GM23338 (cell line): ENCODE results near the gene TNS3. TPM values are rescaled to one million over a fixed set of nuclear protein-coding genes. Genes with fewer than 3 reads are reported as not detected.

ENCODE experiments used
- ATAC-seq: fragments of 200-7000 bp; cut with Tn5 transposase; 3 replicates; pipeline ENCODE4 v1.9.1; 2020
- DNase-seq: peaks from one replicate; pipeline ENCODE4 v3.0.0-alpha.2; 2015; ENCODE audit warnings: low spot score
- H2AFZ ChIP-seq: fragments of 200-600 bp; sonication (generic); 2 replicates; pipeline ENCODE4 v1.8.0; 2016; ENCODE audit warnings: antibody characterized with exemption, mild to moderate bottlenecking, moderate library complexity
- H3F3A ChIP-seq: fragments of 200-600 bp; sonication (generic); replicated peaks from 2 replicates; pipeline ENCODE4 v1.8.0; 2017; ENCODE audit warnings: antibody characterized with exemption, mixed run types, low read depth
- H3K27ac ChIP-seq: fragments of 200-600 bp; sonication (generic); 2 replicates; pipeline ENCODE4 v1.6.1; 2016; ENCODE audit warnings: low read depth
- H3K27me3 ChIP-seq: fragments of 200-600 bp; sonication (generic); 2 replicates; pipeline ENCODE4 v1.8.0; 2016; ENCODE audit warnings: mild to moderate bottlenecking, mixed run types, moderate library complexity; ENCODE audit not compliant: insufficient read depth
- H3K36me3 ChIP-seq: fragments of 200-600 bp; sonication (generic); 2 replicates; pipeline ENCODE4 v1.8.0; 2016; ENCODE audit warnings: mild to moderate bottlenecking; ENCODE audit not compliant: insufficient read depth
- H3K4me1 ChIP-seq: fragments of 200-600 bp; sonication (generic); 2 replicates; pipeline ENCODE4 v1.8.0; 2016; ENCODE audit warnings: mild to moderate bottlenecking, moderate library complexity; ENCODE audit not compliant: insufficient read depth
- H3K4me2 ChIP-seq: fragments of 200-600 bp; sonication (generic); 2 replicates; pipeline ENCODE4 v1.7.1; 2017; ENCODE audit warnings: mixed run types
- H3K4me3 ChIP-seq: fragments of 200-600 bp; sonication (generic); 2 replicates; pipeline ENCODE4 v1.6.1; 2016; ENCODE audit warnings: mixed run types
- H3K79me2 ChIP-seq: fragments of 200-600 bp; sonication (generic); replicated peaks from 2 replicates; pipeline ENCODE4 v1.8.0; 2017; ENCODE audit warnings: mild to moderate bottlenecking; ENCODE audit not compliant: insufficient read depth
- H3K9me2 ChIP-seq: fragments of 200-600 bp; sonication (generic); 2 replicates; pipeline ENCODE4 v1.8.0; 2017; ENCODE audit not compliant: insufficient read depth
- H4K20me1 ChIP-seq: fragments of 200-600 bp; sonication (generic); replicated peaks from 2 replicates; pipeline ENCODE4 v1.8.0; 2017; ENCODE audit warnings: mild to moderate bottlenecking; ENCODE audit not compliant: insufficient read depth
- H3K27ac Mint-ChIP-seq: 2 replicates; pipeline ENCODE4 v1.8.0; 2020; ENCODE audit warnings: inconsistent platforms, mild to moderate bottlenecking, moderate library complexity, mixed read lengths
- H3K27me3 Mint-ChIP-seq: 3 replicates; pipeline ENCODE4 v1.8.0; 2022; ENCODE audit warnings: low read depth, mild to moderate bottlenecking, moderate library complexity, mixed read lengths, inconsistent platforms; ENCODE audit not compliant: insufficient read depth, poor library complexity
- H3K36me3 Mint-ChIP-seq: 3 replicates; pipeline ENCODE4 v1.8.0; 2021; ENCODE audit warnings: low read depth, mild to moderate bottlenecking, inconsistent platforms, moderate library complexity, mixed read lengths
- H3K4me1 Mint-ChIP-seq: 3 replicates; pipeline ENCODE4 v1.8.0; 2020; ENCODE audit warnings: mild to moderate bottlenecking, inconsistent platforms, mixed read lengths
- H3K4me3 Mint-ChIP-seq: 3 replicates; pipeline ENCODE4 v1.8.0; 2021; ENCODE audit warnings: moderate library complexity, mild to moderate bottlenecking, inconsistent platforms, mixed read lengths
- H3K9me3 Mint-ChIP-seq: 3 replicates; pipeline ENCODE4 v1.8.0; 2020; ENCODE audit warnings: moderate library complexity, mild to moderate bottlenecking, inconsistent platforms, mixed read lengths
- EZH2 ChIP-seq: fragments of 200-600 bp; sonication (generic); IDR thresholded peaks from one replicate; pipeline ENCODE4 v1.8.0; 2017; ENCODE audit warnings: antibody characterized with exemption, mild to moderate bottlenecking, low read depth; ENCODE audit not compliant: unreplicated experiment
- EZH2phosphoT487 ChIP-seq: fragments of 200-600 bp; sonication (generic); IDR thresholded peaks from one replicate; pipeline ENCODE4 v1.8.1; 2018; ENCODE audit warnings: antibody characterized with exemption; ENCODE audit not compliant: unreplicated experiment
- JUNB ChIP-seq: IDR thresholded peaks from one replicate; pipeline ENCODE4 v1.6.1; 2016; ENCODE audit warnings: antibody characterized with exemption; ENCODE audit not compliant: unreplicated experiment
- POLR2AphosphoS5 ChIP-seq: IDR thresholded peaks from 2 replicates; pipeline ENCODE4 v1.6.1; 2016; ENCODE audit warnings: antibody characterized with exemption, low read depth
- STAT1 ChIP-seq: IDR thresholded peaks from one replicate; pipeline ENCODE4 v1.6.1; 2016; ENCODE audit warnings: antibody characterized with exemption; ENCODE audit not compliant: unreplicated experiment
- polyA plus RNA-seq: library from polyadenylated mRNA; unstranded; fragments of >200 nt; fragmentation: Nextera tagmentation; extraction: Ambion mirVana; gene quantifications from 2 replicates; pipeline ENCODE4 v1.2.1, GENCODE V29; 2016
- total RNA-seq: library from RNA; depleted of rRNA; stranded (reverse); fragments of >200 nt; shearing (Covaris generic); gene quantifications from 2 replicates; pipeline ENCODE4 v1.2.3, GENCODE V29; 2014
- TF ChIP-seq, protein P1 (sequence below): fragments of 250-450 bp; sonication (Bioruptor Pico); IDR thresholded peaks from 2 replicates; pipeline ENCODE4 v1.5.0; 2020; ENCODE audit warnings: mild to moderate bottlenecking, moderate library complexity
- TF ChIP-seq, protein P2 (sequence below): IDR thresholded peaks from 2 replicates; pipeline ENCODE4 v1.6.1; 2016; ENCODE audit warnings: antibody characterized with exemption

TNS3 gene
- total and polyA plus RNA-seq, 2 experiments from 2014 or later = 6.2 to 28.7 TPM

DNA sequence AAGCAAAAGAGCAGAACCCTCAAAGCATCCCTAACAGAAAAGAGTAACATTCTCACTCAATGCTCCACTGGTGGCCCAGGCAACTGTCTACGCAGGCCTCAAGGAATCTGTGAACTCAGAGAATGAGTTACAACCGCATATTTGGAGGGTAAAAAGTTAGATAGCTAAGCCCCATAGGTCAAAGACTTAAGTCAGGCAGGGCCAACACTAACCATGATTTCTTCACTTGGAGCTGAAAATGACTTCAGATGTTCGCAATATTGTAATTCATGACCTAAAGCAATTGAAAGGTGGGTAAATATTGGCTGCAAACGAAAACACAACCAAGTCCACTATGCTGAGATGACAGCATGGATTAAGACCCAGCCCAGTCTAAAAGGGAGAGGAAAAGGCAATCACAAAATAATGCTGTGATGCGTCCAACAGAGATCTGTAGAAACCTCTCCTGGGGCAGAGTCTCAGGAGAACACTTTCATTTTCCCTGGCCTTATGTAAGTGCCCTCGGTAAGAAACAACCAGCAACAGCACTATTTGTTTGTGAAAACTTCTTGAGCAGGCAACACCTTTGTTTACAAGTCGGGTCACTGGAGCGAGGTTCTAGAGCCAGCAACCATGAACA is 176.5 kb downstream of the TNS3 start (continued):
- TF ChIP-seq, protein P1, sequence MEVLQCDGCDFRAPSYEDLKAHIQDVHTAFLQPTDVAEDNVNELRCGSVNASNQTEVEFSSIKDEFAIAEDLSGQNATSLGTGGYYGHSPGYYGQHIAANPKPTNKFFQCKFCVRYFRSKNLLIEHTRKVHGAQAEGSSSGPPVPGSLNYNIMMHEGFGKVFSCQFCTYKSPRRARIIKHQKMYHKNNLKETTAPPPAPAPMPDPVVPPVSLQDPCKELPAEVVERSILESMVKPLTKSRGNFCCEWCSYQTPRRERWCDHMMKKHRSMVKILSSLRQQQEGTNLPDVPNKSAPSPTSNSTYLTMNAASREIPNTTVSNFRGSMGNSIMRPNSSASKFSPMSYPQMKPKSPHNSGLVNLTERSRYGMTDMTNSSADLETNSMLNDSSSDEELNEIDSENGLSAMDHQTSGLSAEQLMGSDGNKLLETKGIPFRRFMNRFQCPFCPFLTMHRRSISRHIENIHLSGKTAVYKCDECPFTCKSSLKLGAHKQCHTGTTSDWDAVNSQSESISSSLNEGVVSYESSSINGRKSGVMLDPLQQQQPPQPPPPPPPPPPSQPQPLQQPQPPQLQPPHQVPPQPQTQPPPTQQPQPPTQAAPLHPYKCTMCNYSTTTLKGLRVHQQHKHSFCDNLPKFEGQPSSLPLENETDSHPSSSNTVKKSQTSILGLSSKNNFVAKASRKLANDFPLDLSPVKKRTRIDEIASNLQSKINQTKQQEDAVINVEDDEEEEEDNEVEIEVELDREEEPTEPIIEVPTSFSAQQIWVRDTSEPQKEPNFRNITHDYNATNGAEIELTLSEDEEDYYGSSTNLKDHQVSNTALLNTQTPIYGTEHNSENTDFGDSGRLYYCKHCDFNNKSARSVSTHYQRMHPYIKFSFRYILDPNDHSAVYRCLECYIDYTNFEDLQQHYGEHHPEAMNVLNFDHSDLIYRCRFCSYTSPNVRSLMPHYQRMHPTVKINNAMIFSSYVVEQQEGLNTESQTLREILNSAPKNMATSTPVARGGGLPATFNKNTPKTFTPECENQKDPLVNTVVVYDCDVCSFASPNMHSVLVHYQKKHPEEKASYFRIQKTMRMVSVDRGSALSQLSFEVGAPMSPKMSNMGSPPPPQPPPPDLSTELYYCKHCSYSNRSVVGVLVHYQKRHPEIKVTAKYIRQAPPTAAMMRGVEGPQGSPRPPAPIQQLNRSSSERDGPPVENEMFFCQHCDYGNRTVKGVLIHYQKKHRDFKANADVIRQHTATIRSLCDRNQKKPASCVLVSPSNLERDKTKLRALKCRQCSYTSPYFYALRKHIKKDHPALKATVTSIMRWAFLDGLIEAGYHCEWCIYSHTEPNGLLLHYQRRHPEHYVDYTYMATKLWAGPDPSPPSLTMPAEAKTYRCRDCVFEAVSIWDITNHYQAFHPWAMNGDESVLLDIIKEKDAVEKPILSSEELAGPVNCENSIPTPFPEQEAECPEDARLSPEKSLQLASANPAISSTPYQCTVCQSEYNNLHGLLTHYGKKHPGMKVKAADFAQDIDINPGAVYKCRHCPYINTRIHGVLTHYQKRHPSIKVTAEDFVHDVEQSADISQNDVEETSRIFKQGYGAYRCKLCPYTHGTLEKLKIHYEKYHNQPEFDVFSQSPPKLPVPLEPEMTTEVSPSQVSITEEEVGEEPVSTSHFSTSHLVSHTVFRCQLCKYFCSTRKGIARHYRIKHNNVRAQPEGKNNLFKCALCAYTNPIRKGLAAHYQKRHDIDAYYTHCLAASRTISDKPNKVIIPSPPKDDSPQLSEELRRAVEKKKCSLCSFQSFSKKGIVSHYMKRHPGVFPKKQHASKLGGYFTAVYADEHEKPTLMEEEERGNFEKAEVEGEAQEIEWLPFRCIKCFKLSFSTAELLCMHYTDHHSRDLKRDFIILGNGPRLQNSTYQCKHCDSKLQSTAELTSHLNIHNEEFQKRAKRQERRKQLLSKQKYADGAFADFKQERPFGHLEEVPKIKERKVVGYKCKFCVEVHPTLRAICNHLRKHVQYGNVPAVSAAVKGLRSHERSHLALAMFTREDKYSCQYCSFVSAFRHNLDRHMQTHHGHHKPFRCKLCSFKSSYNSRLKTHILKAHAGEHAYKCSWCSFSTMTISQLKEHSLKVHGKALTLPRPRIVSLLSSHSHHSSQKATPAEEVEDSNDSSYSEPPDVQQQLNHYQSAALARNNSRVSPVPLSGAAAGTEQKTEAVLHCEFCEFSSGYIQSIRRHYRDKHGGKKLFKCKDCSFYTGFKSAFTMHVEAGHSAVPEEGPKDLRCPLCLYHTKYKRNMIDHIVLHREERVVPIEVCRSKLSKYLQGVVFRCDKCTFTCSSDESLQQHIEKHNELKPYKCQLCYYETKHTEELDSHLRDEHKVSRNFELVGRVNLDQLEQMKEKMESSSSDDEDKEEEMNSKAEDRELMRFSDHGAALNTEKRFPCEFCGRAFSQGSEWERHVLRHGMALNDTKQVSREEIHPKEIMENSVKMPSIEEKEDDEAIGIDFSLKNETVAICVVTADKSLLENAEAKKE (CRISPR knock-in tag) = no peak
- TF ChIP-seq, protein P2, sequence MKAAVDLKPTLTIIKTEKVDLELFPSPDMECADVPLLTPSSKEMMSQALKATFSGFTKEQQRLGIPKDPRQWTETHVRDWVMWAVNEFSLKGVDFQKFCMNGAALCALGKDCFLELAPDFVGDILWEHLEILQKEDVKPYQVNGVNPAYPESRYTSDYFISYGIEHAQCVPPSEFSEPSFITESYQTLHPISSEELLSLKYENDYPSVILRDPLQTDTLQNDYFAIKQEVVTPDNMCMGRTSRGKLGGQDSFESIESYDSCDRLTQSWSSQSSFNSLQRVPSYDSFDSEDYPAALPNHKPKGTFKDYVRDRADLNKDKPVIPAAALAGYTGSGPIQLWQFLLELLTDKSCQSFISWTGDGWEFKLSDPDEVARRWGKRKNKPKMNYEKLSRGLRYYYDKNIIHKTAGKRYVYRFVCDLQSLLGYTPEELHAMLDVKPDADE = no peak
- no peak for TF ChIP-seq EZH2phosphoT487

DNA sequence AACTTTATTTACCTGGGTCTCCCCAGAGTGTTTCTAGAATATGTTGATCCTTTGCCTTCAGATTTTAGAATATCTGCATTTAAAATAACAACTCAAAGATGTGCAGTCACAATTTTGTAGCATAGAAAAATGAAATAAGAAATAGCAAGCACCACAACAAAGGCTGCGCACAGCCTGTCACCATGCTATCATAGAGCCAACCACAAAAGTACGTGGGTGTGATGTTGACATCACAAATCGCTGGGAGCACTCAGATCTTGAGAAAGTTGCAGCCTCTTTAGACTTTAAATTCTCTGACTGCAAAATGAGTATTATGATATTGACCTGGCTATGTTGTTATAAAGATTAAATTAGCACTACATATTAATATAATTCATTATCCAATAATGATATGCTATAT is 177.9 kb downstream of the TNS3 start:
- no peaks in the 10 kb centered on the region for H3K36me3 ChIP-seq
- Mint-ChIP-seq H3K4me3 (no peak overlapping the region), H3K27me3 (no peaks in the 10 kb centered on the region), H3K36me3 (no peaks in the 10 kb centered on the region; the same call in 2 of the 3 replicates), H3K4me1 (peaks cover 12% of the 10 kb centered on the region), H3K27ac (no peak overlapping the region), H3K9me3 (no peaks in the 10 kb centered on the region)
- H4K20me1 ChIP-seq = no peaks in the 10 kb centered on the region; the same call in 1 of the 2 replicates
- DNase-seq (no peak), ATAC-seq (no peak)
- no peak overlapping the region for H3K4me2 ChIP-seq
- no peaks in the 10 kb centered on the region for H3K9me2 ChIP-seq
- no peaks in the 10 kb centered on the region for H3F3A ChIP-seq
- TF ChIP-seq STAT1 = no peak
- TF ChIP-seq, protein P1 (CRISPR knock-in tag) = no peak
- no peak for TF ChIP-seq POLR2AphosphoS5
- no peak for TF ChIP-seq JUNB
- TF ChIP-seq EZH2phosphoT487 = no peak
- no peak for TF ChIP-seq EZH2
- H3K4me1 ChIP-seq = no peaks in the 10 kb centered on the region; the same call in none of the 2 replicates
- no peak overlapping the region for H3K27ac ChIP-seq
- H2AFZ ChIP-seq = no peak overlapping the region
- H3K27me3 ChIP-seq = no peaks in the 10 kb centered on the region
- no peaks in the 10 kb centered on the region for H3K79me2 ChIP-seq
- no peak overlapping the region for H3K4me3 ChIP-seq
